BJ (cell line): ENCODE data around the gene HSD11B2. TPM values are rescaled to one million over a fixed set of nuclear protein-coding genes. Genes with fewer than 3 reads are reported as not detected.

Source experiments
- CTCF ChIA-PET: fragments of 350-600 bp; formaldehyde crosslinking; extraction: SDS; loops from one replicate; lab custom pipeline; 2021; ENCODE audit warnings: antibody characterized with exemption, inconsistent platforms; lab: Yijun Ruan, JAX
- POLR2A ChIA-PET: fragments of 300-600 bp; sonication (Branson Sonifier 250); formaldehyde crosslinking; extraction: SDS; loops from one replicate; lab custom pipeline; 2021; ENCODE audit warnings: antibody characterized with exemption; lab: Charles Lee
- DNase-seq: peaks from one replicate; pipeline ENCODE4 v3.0.0-alpha.2; 2011; ENCODE audit warnings: low read depth
- H3K27me3 ChIP-seq: 2 replicates; pipeline ENCODE4 v1.6.0; 2011; ENCODE audit warnings: low read length; ENCODE audit not compliant: control insufficient read depth, insufficient read depth
- H3K36me3 ChIP-seq: 2 replicates; pipeline ENCODE4 v1.5.1; 2011; ENCODE audit warnings: low read length; ENCODE audit not compliant: control insufficient read depth, insufficient read depth
- H3K4me3 ChIP-seq: 2 replicates; pipeline ENCODE4 v1.5.1; 2011; ENCODE audit warnings: low read depth, mild to moderate bottlenecking, control low read depth, low read length
- polyA plus RNA-seq: library from polyadenylated mRNA; depleted of rRNA; stranded (reverse); fragments of >200 nt; gene quantifications from 2 replicates; pipeline ENCODE4 v1.2.3, GENCODE V29; 2011
- TF ChIP-seq, protein P1 (sequence below): IDR thresholded peaks from 2 replicates; pipeline ENCODE4 v1.5.1; 2011; ENCODE audit warnings: low read depth, mild to moderate bottlenecking, control low read depth, inconsistent platforms, low read length, moderate library complexity; ENCODE audit not compliant: insufficient read depth

The HSD11B2 gene
- polyA plus RNA-seq, 1 experiment, result 0.07 TPM

DNA sequence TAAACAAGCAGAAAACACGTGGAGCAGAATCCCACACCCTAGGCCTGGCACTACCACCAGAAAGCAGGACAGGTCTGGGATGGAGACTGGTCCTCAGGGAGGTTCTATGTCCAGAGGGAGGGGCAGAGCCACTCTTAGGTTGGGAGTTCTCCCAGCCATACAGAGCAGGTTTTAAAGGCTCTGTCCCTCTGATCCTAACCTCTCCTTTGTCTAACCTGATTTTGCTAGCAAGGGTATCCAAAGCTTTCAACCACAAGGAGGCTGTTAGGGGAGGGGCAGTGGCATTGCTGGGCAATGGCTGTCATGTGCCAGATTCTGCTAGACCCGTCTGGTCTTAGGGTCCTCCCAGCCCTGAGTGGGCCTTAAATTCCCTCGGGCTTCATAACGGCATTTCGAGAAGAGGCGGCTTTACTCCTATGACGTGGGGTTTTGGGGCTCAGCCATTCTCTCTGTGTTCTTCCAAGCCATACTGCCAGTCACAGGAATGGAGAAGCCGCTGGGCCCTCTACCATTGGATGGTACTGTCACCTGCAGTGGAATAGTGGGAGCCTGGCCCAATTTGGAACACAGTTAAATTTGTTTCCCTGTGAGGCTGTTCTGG is 43.3 kb upstream of the HSD11B2 start:
- TF ChIP-seq, protein P1, sequence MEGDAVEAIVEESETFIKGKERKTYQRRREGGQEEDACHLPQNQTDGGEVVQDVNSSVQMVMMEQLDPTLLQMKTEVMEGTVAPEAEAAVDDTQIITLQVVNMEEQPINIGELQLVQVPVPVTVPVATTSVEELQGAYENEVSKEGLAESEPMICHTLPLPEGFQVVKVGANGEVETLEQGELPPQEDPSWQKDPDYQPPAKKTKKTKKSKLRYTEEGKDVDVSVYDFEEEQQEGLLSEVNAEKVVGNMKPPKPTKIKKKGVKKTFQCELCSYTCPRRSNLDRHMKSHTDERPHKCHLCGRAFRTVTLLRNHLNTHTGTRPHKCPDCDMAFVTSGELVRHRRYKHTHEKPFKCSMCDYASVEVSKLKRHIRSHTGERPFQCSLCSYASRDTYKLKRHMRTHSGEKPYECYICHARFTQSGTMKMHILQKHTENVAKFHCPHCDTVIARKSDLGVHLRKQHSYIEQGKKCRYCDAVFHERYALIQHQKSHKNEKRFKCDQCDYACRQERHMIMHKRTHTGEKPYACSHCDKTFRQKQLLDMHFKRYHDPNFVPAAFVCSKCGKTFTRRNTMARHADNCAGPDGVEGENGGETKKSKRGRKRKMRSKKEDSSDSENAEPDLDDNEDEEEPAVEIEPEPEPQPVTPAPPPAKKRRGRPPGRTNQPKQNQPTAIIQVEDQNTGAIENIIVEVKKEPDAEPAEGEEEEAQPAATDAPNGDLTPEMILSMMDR, result no peak
- ChIA-PET CTCF (interaction anchor here (2.8 kb wide), 1 partner anchor 10 kb away, joined by 7 read pairs; no protein-coding TSS in a partner anchor), POLR2A (no interaction called here)
- H3K36me3 ChIP-seq, result no peaks in the 10 kb centered on the region
- H3K27me3 ChIP-seq, result peaks cover 1% of the 10 kb centered on the region; the same call in 1 of the 2 replicates
- H3K4me3 ChIP-seq, result no peak overlapping the region
- no peak for DNase-seq

DNA sequence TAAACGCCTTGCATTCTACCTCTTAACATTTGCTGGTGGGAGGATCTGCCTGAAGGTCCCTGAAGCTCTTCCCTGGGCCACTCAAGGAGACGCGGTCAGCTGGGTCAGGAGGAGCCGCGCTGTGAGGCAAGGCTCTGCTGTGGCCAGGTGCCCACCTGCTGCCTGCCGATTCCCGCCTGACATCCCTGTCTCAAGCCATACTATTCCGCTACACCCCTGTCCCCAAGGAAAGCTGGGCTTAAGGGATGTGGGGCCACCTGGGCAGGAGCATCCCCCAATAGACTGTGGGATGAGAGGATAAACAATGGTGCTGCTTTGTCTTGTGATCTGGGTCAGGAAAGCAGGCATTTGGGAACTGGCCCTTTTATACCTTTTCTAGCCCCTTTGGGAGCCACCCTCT is 42.7 kb upstream of the HSD11B2 start:
- H3K4me3 ChIP-seq, result no peak overlapping the region
- POLR2A ChIA-PET, result no interaction called here
- peaks cover 1% of the 10 kb centered on the region; the same call in 1 of the 2 replicates for H3K27me3 ChIP-seq
- H3K36me3 ChIP-seq, result no peaks in the 10 kb centered on the region
- TF ChIP-seq, protein P1, result no peak
- DNase-seq, result no peak
- CTCF ChIA-PET, result interaction anchor here (1.5 to 2.8 kb wide), 2 partner anchors 10 to 39 kb away, joined by 3 to 7 read pairs; no protein-coding TSS in a partner anchor

DNA sequence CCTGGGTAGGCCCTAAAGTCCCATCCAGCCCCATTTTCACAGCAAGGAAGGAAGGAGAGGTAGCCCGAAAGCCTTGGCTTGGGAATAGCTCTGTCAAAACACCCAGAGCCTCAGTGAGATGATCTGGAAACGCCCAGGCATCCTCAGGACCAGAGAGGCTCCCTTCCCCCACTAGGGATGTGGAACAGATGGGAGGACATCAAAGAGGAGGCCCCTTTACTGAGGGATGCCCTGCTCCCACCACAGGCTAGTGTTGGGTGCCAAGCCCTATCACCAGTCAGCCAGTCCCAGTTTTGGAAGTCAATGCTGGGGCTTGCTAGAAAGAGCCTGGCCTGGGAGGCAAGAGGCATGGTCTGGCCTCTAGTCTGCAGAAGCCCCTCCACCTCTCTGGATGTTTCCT is 42.3 kb upstream of the HSD11B2 start:
- Histone ChIP-seq H3K4me3 (no peak overlapping the region), H3K36me3 (no peaks in the 10 kb centered on the region), H3K27me3 (peaks cover 1% of the 10 kb centered on the region; the same call in 1 of the 2 replicates)
- ChIA-PET CTCF (interaction anchor here (1.5 to 2.8 kb wide), 2 partner anchors 11 to 38 kb away, joined by 3 to 7 read pairs; no protein-coding TSS in a partner anchor), POLR2A (no interaction called here)
- TF ChIP-seq, protein P1, result no peak
- no peak for DNase-seq

DNA sequence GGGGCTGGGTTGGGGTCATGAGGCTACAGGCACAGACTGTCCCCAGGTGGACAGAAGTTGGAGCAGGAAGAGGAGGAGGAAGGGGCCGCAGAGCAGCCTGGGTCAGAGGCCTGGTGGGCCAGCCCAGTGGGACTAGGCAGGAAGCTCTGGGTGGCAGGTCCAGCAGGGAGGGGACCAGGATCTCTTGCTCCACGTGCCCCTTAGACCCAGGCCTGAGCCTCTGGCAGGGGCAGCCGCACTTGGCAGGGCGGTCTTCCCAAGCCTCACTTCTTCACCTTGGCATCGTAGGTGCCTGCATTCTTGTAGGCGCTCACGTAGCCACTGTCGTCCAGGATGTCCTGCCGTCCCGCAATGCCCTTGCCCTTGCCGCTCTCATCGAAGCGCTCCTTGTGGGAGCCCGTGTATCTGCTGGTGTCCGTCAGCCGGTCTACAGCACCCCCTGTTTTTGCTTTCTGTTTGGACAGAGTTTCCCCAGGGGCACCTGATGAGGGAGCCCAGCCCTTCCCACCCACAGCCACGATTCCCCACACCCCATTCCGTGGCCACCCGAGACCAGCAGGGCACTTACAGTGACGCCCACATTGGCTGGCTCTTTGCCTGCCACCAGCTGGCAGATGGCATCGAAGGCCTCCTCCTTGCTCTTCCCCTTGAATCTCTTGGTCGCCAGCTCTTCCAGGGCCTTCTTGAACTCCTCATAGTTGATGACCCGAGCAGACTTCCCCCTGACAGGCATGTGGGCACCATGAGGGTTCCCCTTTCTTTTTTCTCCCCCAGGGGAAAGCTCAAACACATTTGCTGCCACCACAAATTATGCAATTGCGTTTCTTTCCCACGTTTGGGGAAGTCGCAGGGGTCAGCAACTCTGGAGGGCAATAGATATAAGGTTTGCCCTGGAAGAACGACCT is 40.8 kb upstream of the HSD11B2 start:
- DNase-seq, result no peak
- POLR2A ChIA-PET, result no interaction called here
- CTCF ChIA-PET, result interaction anchor here (0.6 to 2.8 kb wide), 5 partner anchors 8 to 76 kb away, joined by 3 to 7 read pairs (median 3); no protein-coding TSS in a partner anchor

More for the DNA sequence above, 40.8 kb upstream of the HSD11B2 start:
- Histone ChIP-seq H3K4me3 (no peak overlapping the region), H3K36me3 (no peaks in the 10 kb centered on the region), H3K27me3 (peaks cover 7% of the 10 kb centered on the region)
- TF ChIP-seq, protein P1, result no peak
